OCI-LY7 (cell line): ENCODE measurements around the gene ACACB. TPM values are rescaled to one million over a fixed set of nuclear protein-coding genes. Genes with fewer than 3 reads are reported as not detected.
"Not testable (repeated sequence)": the region's sequence is repeated elsewhere in the genome, so short reads cannot be mapped to it uniquely, and the experiment has no call there.

Source experiments
- BruUV-seq: library from RNA; stranded (reverse); fragments of 400-500 nt; replicated peaks from 2 replicates; lab custom pipeline; 2021; lab: Mats Ljungman, UMichigan
- CTCF ChIA-PET: fragments of 300-600 bp; sonication (Branson Sonifier 250); formaldehyde crosslinking; loops from one replicate; lab custom pipeline; 2022; ENCODE audit warnings: antibody characterized with exemption; ENCODE audit not compliant: unreplicated experiment; lab: Charles Lee
- POLR2A ChIA-PET: fragments of 300-600 bp; sonication (Branson Sonifier 250); formaldehyde crosslinking; loops from one replicate; lab custom pipeline; 2022; ENCODE audit warnings: antibody characterized with exemption; lab: Charles Lee
- DNase-seq: peaks from one replicate; pipeline ENCODE4 v3.0.0-alpha.2; 2015; ENCODE audit warnings: low spot score
- H2AFZ ChIP-seq: fragments of 200-600 bp; sonication (generic), shearing (Covaris generic); 2 replicates; pipeline ENCODE4 v1.6.1; 2014; ENCODE audit warnings: mild to moderate bottlenecking, antibody characterized with exemption, low read length, moderate library complexity
- H3K27ac ChIP-seq: fragments of 200-600 bp; sonication (generic); 2 replicates; pipeline ENCODE4 v1.5.1; 2014; ENCODE audit warnings: mixed run types, low read depth, mild to moderate bottlenecking, moderate library complexity, low read length, inconsistent platforms; ENCODE audit not compliant: poor library complexity, severe bottlenecking
- H3K36me3 ChIP-seq: fragments of 200-600 bp; sonication (generic); 2 replicates; pipeline ENCODE4 v1.6.1; 2014; ENCODE audit warnings: mild to moderate bottlenecking, antibody characterized with exemption, low read length, moderate library complexity, mixed read lengths; ENCODE audit not compliant: insufficient read depth
- H3K4me1 ChIP-seq: fragments of 200-600 bp; sonication (generic); 2 replicates; pipeline ENCODE4 v1.5.1; 2014; ENCODE audit warnings: mild to moderate bottlenecking, low read length; ENCODE audit not compliant: insufficient read depth, poor library complexity, severe bottlenecking
- H3K4me2 ChIP-seq: fragments of 200-600 bp; sonication (generic); 2 replicates; pipeline ENCODE4 v1.6.1; 2014; ENCODE audit warnings: mild to moderate bottlenecking, low read length
- H3K4me3 ChIP-seq: fragments of 200-600 bp; sonication (generic); 2 replicates; pipeline ENCODE4 v1.5.1; 2014; ENCODE audit warnings: mild to moderate bottlenecking, low read depth, low read length; ENCODE audit not compliant: poor library complexity, severe bottlenecking
- H3K79me2 ChIP-seq: fragments of 200-600 bp; sonication (generic); 2 replicates; pipeline ENCODE4 v1.6.1; 2016; ENCODE audit warnings: low read depth, mild to moderate bottlenecking, low read length, moderate library complexity, mixed read lengths; ENCODE audit not compliant: insufficient read depth
- H3K9me2 ChIP-seq: fragments of 200-600 bp; sonication (generic); 2 replicates; pipeline ENCODE4 v1.6.1; 2016; ENCODE audit warnings: mild to moderate bottlenecking, low read length, mixed read lengths; ENCODE audit not compliant: insufficient read depth
- H3K9me3 ChIP-seq: fragments of 200-600 bp; sonication (generic); 2 replicates; pipeline ENCODE4 v1.6.1; 2014; ENCODE audit warnings: mild to moderate bottlenecking, mixed run types, low read length, mixed read lengths
- H4K20me1 ChIP-seq: fragments of 200-600 bp; sonication (generic); 2 replicates; pipeline ENCODE4 v1.6.1; 2014; ENCODE audit warnings: mild to moderate bottlenecking, antibody characterized with exemption, low read length, moderate library complexity, mixed read lengths; ENCODE audit not compliant: insufficient read depth
- EZH2phosphoT487 ChIP-seq: fragments of 200-600 bp; sonication (generic); IDR thresholded peaks from 2 replicates; pipeline ENCODE4 v1.6.1; 2018; ENCODE audit warnings: low read depth, borderline replicate concordance, mild to moderate bottlenecking, mixed run types, antibody characterized with exemption, low read length, moderate library complexity, mixed read lengths
- intact Hi-C: fragments of 100-400 bp; cut with micrococcal nuclease; formaldehyde crosslinking; loops from one replicate; pipeline ENCODE4 v1.10.0; 2022; ENCODE audit not compliant: unreplicated experiment
- total RNA-seq, 2 experiments: library from RNA; depleted of rRNA in 1 of 2; stranded (reverse); fragments of >200 nt in 1 of 2; shearing (Covaris generic) in 1 of 2; gene quantifications; 2 replicates each; pipeline ENCODE4 v1.2.3, GENCODE V29; 2014 to 2022
- TF ChIP-seq, protein P1 (sequence below): fragments of 200-600 bp; sonication (generic); conservative IDR thresholded peaks from 2 replicates; pipeline ENCODE4 v1.5.1; 2014; ENCODE audit warnings: mild to moderate bottlenecking, antibody characterized with exemption, low read length, moderate library complexity, mixed read lengths

ACACB gene
- total RNA-seq, 2 experiments from 2014 or later = 19.7 to 45.1 TPM

DNA sequence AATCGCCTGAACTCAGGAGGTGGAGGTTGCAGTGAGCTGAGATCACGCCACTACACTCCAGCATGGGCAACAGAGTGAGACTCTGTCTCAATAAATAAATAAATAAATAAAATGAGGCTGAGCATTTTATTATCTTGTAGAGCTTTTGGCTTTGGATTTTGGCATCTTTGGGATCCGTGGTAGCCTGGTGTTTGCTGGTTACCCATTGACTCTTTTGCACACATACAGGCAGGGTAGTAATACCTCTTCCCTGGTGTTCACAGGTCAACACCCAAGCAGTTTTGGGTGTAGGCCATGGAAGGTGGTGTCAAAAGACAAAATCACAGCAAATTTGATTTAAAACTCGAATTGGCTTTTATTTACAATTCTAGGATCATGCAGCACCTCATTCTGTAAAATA lies 27.8 kb downstream of the ACACB start:
- Histone ChIP-seq H3K9me2 (no peaks in the 10 kb centered on the region), H4K20me1 (no peaks in the 10 kb centered on the region), H3K9me3 (no peaks in the 10 kb centered on the region), H3K4me1 (peaks cover 12% of the 10 kb centered on the region), H3K79me2 (no peaks in the 10 kb centered on the region), H2AFZ (no peak overlapping the region), H3K4me3 (no peak overlapping the region), H3K27ac (no peak overlapping the region), H3K36me3 (no peaks in the 10 kb centered on the region), H3K4me2 (no peak overlapping the region)
- ChIA-PET POLR2A (interaction anchor here (0.6 kb wide), 1 partner anchor 10 kb away, joined by 3 read pairs; no protein-coding TSS in a partner anchor), CTCF (no interaction called here)
- BruUV-seq = no TSS peak
- intact Hi-C loops = no loop called here
- no peak for TF ChIP-seq EZH2phosphoT487
- TF ChIP-seq, protein P1, sequence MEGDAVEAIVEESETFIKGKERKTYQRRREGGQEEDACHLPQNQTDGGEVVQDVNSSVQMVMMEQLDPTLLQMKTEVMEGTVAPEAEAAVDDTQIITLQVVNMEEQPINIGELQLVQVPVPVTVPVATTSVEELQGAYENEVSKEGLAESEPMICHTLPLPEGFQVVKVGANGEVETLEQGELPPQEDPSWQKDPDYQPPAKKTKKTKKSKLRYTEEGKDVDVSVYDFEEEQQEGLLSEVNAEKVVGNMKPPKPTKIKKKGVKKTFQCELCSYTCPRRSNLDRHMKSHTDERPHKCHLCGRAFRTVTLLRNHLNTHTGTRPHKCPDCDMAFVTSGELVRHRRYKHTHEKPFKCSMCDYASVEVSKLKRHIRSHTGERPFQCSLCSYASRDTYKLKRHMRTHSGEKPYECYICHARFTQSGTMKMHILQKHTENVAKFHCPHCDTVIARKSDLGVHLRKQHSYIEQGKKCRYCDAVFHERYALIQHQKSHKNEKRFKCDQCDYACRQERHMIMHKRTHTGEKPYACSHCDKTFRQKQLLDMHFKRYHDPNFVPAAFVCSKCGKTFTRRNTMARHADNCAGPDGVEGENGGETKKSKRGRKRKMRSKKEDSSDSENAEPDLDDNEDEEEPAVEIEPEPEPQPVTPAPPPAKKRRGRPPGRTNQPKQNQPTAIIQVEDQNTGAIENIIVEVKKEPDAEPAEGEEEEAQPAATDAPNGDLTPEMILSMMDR = no peak
- no peak for DNase-seq

DNA sequence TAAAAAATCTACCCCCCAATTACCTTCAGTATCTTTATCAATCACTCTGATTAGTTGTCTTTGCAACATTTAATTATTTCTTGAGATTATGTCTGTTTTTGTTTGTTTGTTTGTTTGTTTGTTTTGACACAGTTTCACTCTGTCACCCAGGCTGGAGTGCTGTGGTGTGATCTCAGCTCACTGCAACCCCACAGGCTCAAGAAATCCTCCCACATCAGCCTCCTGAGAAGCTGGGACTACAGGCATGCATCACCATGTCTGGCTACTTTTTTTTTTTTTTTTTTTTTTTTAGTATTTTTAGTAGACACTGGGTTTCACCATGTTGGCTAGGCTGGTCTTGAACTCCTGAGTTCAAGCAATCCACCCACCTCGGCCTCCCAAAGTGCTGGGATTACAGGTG lies 30.7 kb downstream of the ACACB start:
- H3K9me2 ChIP-seq, BruUV-seq, H3K9me3 ChIP-seq, H3K4me2 ChIP-seq, H3K4me3 ChIP-seq, H3K27ac ChIP-seq, H3K36me3 ChIP-seq, DNase-seq, intact Hi-C loops, CTCF ChIA-PET, H3K79me2 ChIP-seq, H4K20me1 ChIP-seq: not testable (repeated sequence)
- H2AFZ ChIP-seq = peak overlapping the region; percentile 53; the same call in 1 of the 2 replicates
- H3K4me1 ChIP-seq = peaks cover 12% of the 10 kb centered on the region
- POLR2A ChIA-PET = interaction anchor here (0.6 to 1.5 kb wide), 4 partner anchors 8 to 34 kb away, joined by 3 to 6 read pairs (median 4); no protein-coding TSS in a partner anchor

DNA sequence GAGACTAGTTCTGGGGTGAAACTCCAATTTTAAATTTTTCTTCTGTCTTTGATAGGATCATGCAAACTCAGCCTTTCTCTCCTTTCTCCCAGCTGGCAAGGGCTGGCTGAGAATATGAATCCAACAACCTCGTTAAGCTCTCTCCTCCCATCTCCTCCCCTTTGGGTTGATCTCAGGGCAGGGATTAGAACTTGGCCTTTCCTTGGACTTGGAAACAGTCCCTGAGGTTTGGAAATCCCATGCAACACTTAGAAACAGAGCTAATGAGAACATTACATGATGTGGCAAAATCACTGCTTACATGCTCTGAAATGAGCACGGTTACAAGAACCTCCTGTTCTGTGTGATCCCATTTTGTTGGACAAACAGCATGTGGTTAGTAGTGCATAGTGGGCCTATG lies 31.6 kb downstream of the ACACB start:
- H3K9me3 ChIP-seq = no peaks in the 10 kb centered on the region
- no TSS peak for BruUV-seq
- POLR2A ChIA-PET = interaction anchor here (0.9 to 1.1 kb wide), 2 partner anchors 11 to 20 kb away, joined by 3 read pairs; no protein-coding TSS in a partner anchor
- CTCF ChIA-PET = interaction anchor here (0.6 kb wide), 1 partner anchor 240 kb away, joined by 3 read pairs; no protein-coding TSS in a partner anchor
- intact Hi-C loops = no loop called here
- no peak overlapping the region for H3K4me3 ChIP-seq
- no peaks in the 10 kb centered on the region for H4K20me1 ChIP-seq
- H3K36me3 ChIP-seq = no peaks in the 10 kb centered on the region
- H3K79me2 ChIP-seq = no peaks in the 10 kb centered on the region
- no peak overlapping the region for H2AFZ ChIP-seq
- DNase-seq = no peak
- TF ChIP-seq EZH2phosphoT487 = no peak
- TF ChIP-seq, protein P1 = no peak
- no peaks in the 10 kb centered on the region for H3K9me2 ChIP-seq
- H3K4me2 ChIP-seq = no peak overlapping the region
- H3K27ac ChIP-seq = no peak overlapping the region
- H3K4me1 ChIP-seq = peaks cover 12% of the 10 kb centered on the region
